ENCODE data around the gene TULP1.

Gene TULP1

GRCh38 chr6:35496036-35496840 is 16.5 kb downstream of the TULP1 start:
- no peak for DNase-seq

DNA sequence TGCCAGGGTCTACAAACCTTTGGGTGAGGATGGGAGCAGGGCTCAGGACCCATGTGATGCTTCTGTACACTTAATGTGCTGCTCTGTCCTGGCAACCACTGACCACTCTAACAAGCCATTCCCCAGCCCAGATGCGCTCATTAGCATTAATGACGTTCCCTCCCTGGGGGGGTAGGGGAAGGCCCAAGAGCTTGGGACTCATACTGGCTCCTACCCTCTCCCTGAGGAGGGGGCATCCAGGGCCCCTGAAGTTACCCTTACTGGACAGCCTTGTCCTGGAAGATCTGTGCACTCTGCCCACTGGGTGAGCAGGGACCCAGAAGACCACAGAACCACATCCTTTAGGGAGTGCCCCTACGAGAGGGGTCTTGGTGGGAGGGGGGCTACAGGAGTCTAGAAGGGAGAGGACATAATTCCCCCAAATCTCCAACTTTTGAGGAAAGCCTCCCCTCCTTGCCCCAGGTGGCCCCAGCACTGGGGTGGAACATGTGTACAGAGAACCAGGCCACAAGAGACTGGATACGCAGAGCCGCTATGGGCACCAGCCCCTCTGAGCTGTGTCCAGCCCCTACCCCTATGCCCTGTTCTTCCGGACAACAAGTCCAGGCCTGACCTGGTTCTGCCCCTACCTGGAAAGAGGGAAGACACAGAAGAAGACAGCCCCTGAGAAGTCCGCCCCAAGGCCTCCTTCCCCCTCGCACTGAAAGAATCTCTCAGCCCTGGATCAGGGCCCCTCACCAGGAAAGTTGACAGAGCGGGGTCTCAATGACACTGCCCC is 17.2 kb downstream of the TULP1 start:
- DNase-seq: no peak

DNA sequence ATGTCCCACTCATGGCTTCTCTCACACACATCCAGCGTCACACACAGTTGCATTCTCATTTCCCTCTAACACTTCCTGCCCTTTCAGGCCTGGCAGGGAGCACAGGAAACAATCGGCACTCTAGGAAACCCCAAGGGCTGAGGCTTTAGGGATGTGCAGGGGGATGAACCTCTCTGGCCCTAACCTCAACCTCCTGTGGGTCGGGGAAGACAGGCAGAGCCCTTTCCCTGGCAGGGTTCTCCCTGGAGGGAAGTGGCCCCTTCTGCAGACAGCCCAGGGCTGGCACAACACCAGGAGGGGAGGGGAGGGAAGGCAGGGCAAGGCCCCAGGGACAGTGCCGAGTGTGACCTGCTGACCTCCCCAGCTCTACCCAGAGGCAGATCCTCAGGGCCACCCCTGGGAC is 18.5 kb downstream of the TULP1 start:
- DNase-seq: no peak

DNA sequence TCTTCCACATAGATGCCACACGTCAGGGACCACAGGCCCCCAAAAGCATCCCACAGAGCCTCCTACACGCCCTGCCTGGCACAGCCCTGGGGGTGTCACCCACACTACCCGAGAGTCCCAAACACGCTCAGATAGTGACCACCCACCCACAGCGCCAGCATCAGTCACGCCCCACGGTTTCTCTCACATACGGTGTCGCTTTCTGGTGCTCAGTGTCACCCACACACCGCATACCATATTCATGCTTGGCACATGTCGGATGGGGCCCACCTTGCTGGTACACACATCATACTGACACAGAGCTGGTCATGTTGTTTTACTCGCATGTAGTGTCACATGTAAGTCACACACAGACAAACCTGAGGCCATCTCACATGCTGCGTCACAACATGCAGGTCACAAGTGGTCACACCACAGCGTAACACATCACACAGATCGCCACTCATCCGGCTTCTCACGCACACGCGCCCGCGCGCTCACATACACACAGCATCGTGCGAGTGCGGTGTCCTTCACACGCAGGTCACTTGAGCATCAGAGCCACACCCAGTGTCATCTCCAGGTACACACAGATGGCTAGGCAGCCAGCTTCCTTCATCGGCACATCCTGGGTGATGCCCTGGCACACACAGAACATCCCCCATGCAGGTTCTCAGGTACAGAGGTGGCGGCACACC is 19.3 kb downstream of the TULP1 start:
- no peak for DNase-seq

DNA sequence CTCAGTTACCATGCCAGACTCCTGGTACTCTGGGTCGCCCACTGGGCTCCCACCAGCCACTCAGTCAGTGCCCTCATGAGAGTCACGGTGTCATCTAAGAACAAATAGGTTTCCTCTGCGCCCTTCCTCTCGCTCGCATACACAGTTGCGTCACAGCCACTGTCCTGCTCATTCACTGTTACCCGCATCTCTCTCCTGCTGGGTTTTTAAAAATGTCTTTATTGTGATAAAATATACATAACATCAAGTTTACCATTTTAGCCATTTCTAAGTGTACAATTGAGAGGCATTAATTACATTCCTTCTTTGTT is 19.8 kb downstream of the TULP1 start:
- no peak for DNase-seq

DNA sequence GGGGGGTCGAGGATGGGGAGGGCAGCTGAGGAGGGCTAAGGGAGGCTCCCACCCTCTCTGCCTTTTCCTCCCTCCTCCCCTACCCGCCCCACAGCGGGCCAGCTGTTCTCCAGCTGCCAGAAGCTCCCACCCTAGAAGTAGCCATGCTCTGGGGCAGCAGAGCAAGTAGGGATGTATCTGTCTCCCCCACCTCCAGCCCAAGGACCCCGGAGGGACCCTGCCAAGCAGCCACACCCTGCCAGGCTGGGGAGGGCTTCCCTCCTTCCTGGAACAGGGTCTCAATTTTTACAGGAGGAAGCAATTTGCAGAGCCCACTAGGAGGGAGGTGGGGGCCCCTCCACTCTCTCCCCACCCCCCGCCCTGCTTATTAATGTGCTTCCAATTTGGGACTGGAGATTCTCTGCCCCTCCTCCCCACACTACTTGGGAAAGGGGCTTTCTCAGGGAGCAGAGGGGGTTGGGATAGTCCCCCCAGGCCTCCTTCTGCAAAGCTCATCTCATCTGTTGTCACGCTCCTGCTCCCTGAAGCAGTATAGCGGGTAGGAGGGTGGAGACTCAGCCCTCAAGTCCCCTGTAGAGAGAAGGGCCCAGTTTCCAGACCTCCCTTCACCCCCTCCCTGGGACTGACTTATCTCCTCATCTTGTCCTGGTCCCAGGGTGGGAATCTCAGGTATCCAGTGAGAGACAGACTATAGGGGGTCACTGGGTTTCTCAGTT is 20.3 kb downstream of the TULP1 start:
- DNase-seq: no peak

- no peak for DNase-seq
Observed at GRCh38 chr6:35491558-35492257, 21.0 kb downstream of the TULP1 start.

DNA sequence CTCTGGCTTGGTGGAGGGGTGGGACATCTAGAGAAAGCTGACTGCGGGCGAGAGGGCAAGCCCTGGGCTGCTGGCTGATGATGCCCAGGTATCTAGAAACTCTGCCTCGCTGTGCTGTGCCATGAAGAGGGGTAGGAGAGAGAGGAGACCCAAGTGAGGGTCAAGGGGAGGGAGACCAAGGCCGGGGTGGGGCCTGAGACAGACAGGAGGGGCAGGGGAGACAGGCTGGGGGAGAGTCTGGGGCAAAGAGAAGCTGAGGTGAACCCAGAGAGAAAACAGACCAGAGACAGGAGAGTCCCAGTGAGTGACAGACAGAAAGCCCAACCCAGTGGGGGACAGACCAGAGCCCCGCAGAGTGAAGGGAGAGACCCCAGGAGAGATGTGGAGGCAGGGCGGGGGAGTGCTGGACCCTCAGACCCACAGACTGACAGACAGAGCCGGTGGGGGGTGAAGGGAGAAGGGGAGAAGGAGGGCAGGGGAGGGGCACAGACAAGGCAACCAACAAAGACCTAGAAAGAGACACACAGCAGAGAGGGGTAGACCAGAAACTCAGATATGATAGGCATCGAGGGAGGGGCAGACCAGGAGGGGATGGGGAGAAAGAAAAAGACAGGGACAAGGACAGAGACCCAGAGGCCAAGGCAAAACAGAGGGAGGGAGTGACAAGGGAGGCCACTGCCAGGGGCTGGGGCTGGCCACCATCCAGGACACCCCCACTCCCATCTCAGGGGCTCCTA is 21.7 kb downstream of the TULP1 start:
- DNase-seq: no peak

GRCh38 chr6:35489995-35490791 is 22.5 kb downstream of the TULP1 start:
- no peak for DNase-seq

DNA sequence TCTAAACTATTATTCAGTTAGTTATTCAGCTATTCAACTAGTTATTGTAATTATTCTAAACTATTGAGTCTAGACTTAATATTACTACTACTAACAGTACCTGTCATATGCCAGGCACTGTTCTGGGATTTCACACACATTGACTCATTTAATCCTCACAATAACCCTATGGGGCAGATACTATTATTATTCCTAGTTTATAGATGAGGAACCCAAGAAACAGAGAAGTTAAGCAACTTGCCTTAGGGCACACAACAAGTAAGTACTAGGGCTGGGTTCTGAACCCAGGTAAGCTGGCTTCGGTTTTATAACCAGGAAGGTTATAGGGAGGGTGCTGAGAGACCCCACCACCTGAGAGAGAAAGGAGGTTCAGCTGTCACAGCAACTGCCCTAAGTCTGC is 23.6 kb downstream of the TULP1 start:
- DNase-seq: no peak

DNA sequence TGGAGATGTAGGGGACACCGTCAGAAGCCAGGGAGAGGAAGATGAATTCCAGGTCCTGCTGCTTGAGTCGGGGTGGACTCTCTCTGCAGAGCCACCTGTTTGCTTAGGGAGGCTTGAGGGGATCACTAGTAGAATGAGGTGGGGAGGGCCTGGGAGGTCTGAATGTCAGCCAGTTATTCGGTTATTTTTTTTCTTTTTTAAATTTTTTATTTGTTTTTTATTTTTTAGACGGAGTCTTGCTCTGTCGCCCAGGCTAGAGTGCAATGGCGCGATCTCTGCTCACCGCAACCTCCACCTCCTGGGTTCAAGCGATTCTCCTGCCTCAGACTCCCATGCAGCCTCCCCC is 24.2 kb downstream of the TULP1 start:
- DNase-seq: no peak

DNA sequence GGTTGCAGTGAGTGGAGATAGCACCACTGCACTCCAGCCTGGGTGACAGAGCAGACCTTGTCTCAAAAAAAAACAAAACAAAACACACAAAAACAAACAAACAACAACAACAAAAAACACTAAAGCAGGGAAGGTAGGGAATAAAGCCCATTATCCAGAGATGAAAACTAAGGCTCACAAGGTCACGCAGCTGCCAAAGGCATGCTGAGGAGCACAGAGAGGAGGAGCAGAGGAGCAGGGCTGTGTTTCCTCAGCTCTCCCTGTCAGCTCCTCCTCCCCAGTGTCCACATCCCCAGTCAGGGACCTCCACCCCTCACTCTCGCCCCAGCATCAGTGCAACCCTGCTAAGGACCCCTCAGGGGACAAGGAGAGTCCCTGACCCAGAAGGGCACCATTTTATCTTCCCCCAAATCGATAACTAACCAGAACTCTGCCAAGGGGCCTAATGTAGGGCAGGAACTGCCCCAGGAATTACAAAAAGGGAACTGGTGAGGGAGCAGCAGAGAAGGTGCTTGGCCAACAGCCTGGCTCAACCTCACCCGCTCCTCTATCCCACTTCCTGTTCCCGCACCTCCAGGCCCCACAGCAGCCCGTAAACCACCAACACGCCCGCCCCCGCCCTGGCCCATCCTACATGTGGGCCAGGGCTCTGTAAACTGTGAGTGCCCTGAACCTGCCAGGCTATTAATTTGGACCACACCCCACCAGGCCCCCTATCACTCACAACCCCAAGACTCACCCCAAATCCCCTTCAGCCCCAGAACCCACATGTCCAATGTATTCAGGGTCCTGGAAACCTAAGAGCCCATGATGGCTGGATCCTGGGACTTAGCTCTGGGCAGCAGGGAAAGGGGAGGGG is 24.8 kb downstream of the TULP1 start:
- DNase-seq: no peak

DNA sequence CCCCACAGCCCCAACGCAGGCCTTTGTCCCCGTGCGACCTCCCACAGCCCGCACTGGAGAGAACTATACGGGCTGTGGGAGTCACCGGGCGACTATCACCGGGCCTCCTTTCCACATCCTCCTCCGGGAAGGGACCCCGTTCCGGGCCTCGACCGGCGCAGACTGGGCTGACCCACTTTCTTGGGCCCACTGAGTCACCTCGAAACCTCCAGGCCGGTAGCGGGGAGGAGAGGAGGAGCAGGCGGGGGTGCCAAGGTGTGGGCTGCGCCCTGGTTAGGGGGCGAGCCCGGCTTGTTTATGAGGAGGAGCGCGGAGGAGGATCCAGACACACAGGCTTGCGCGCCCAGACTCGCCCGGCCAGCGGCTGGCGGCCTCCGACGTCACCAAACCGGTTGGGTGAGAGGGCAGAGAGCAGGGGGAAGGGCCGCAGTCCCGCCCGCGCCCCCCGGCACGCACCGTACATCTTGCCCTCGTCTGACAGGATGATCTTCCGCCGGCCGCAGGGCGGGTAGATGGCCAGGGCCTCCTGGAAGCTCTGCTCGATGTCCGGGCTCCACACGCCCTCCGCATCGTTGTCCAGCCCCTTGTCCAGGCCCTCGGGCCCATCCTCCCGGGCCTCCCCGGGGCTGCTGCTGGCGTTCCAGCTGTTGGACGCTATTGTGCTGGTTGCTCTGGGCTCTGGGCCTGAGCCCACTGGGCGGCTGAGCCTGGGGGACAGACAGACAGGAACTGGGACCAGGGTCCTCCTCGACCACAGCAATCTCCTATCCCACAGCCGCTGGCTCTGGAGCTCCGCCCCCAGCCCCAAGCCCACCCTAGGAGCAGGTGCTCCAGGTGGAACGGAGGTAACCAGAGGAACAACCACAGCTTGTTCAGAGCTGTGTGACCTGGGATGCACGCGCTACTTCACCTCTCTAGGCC is 26.4 kb downstream of the TULP1 start:
- DNase-seq: no peak

- no peak for DNase-seq
Observed at GRCh38 chr6:35485402-35485877, 27.3 kb downstream of the TULP1 start.

DNA sequence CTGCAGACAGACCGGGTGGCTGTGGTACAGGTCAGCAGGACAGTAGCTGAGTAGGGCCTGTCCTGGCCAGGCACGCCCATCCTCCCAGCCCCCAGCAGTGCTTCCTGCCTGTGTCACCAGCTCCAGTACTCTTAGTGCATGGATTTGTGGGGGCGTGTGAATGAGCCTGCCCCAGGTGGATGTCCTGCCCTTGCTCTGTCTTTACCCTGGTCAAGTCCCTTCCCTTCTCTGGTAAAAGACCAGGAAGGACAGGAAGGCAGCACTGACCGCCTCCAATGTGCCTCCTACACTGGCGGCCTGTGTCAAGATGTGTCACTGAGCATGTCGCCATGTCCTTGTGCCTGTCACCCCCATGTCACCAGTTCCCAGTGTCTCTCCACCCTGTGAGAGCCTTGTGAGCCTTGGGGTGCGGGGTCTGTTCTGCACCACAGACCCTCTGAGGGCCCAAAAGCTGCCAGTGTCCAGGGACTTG is 27.7 kb downstream of the TULP1 start:
- no peak for DNase-seq

- no peak for DNase-seq
Observed at GRCh38 chr6:35483893-35484645, 28.6 kb downstream of the TULP1 start.

DNA sequence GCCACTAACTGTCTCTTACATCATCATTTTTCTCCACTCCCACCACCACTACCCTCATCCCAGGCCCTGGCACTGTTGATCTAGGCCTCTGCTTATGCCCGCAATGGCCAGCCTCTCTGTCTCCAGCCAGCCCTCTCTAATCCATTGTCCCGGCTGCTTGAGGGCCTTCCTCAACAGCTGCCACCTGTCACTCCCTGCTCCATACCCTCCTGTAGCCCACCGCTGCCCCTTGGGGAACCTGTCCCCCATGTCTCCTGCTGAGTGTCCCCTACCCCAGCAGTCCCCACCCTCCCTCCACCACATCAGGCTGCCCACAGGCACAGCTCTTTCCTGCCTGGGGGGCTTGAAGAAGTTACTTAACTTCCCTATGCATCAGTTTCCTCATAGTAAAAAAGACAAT is 29.2 kb downstream of the TULP1 start:
- DNase-seq: no peak

GRCh38 chr6:35483062-35483461 is 29.6 kb downstream of the TULP1 start:
- DNase-seq: no peak

All from CD4-positive, alpha-beta T cell treated with Interleukin-4 for 4 hours (primary cell).